ENCODE measurements around the gene RNF38.
A peak's percentile ranks its signal among the peaks of the same experiment; 100 is the strongest.
"Not testable (repeated sequence)": the region's sequence is repeated elsewhere in the genome, so short reads cannot be mapped to it uniquely, and the experiment has no call there.

Gene RNF38

DNA sequence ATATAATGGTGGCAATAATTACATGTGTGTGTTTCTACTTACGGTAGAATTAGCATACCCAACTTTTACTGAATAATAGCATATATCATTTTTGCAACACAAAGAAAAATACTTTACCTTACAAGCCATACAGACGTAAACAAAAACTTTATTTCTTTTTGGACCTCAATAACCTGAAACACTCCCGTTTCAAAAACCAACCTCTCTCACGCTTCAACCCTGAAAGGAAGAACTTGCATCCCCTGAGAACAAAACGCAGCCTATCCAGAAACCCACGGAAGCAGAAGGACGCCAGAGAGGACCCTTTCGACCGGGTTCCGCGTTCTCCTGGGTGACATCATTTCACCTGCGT lies at the start of gene RNF38:
Gene RNF38 (minus strand): TSS at position 290 of the 352 bp plus-strand sequence. CDS start 161 bp downstream, at position 129.
- DNase-seq, result no peak

DNA sequence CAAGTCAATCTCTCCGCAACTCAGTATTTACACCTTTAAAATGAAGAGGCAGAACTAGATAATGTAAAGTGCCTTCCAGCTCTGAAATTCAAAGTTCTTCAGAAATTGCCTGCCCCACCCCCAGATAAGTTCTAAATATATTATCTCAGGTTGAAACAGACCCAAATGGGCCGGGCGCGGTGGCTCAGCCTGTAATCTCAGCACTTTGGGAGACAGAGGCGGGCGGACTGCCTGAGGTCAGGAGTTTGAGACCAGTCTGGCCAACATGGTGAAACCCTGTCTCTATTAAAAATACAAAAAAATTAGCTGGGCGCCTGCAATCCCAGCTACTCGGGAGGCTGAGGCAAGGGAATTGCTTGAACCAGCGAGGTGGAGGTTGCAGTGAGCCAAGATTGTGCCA lies 48.5 kb upstream of the RNF38 start:
- not testable (repeated sequence) for DNase-seq

DNA sequence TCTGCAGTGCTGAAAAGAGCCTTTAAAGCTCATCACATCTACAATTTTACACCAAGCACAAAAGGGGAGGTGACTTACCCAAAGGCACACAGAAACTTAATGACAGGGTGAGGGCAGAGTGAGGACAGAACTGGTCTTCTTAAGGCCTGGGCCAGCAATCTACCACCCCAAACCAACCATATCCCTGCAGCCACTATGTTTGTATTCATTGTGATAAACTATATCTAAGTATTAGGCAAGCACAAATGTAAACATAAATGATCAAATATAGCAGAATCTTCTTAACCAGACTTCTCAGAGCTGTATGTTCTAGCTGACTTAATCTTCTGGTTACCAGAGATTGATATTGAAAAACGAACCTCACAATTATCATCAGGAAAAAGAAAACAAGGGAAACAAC lies 47.9 kb upstream of the RNF38 start:
- no peak for DNase-seq

DNA sequence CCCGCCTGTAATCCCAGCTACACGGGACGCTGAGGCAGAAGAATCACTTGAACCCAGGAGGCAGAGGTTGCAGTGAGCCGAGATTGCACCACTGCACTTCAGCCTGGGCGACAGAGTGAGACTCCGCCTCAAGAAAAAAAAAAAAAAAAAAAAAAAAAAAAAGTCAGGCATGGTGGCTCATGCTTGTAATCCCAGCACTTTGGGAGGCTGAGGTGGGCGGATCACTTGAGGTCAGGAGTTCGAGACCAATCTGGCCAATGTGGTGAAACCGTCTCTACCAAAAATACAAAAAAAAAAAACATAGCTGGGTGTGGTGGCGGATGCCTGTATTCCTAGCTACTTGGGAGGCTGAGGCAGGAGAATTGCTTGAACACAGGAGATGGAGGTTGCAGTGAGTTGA lies 46.6 kb upstream of the RNF38 start:
- not testable (repeated sequence) for DNase-seq

DNA sequence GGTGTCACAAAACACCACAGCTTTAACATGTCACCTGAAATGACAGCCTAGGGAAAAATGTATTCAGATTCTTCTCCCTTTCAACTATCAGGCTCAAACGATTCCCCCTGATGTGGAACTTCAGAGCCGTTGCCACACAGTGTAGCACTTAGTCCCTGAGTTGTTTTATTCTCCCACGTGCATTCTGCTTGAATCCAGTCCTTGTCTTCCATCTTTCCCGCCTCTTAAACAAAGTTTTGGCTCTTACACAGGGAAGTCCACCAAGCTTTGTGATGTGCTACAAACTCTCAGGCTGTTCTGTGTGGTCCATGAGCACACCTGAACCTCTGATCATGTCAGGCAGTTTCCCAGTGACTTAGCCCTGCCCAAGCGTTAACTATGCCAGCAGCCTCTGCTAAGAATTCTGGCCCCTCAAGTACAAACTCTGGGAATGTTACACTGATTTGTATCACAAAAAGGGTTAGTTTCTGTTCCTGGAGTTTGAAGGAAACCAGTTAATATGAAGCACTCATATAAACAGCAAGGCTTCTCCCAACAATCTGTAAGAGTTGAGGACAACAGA lies 45.8 kb upstream of the RNF38 start:
- no peak for DNase-seq

GRCh38 chr9:36444203-36444602 lies 44.1 kb upstream of the RNF38 start:
- no peak for DNase-seq

DNA sequence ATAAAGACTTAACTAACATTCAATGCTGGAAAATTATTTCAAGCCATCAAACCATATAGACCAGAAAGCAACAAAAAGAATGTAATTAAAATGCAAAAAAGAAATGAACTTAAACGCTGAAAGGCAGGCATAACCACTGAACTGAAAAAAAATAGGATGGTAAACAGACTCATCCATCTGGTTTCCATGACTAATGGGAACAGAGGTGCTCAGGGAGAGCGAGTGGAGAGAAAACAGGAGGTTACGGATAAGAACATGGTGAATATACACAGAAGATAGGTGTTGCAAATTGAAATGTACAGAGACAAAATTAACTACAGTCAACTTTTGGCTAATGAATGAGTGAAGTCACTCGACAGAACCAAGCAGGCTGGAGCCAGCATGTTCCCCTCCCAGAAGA lies 43.5 kb upstream of the RNF38 start:
- no peak for DNase-seq

DNA sequence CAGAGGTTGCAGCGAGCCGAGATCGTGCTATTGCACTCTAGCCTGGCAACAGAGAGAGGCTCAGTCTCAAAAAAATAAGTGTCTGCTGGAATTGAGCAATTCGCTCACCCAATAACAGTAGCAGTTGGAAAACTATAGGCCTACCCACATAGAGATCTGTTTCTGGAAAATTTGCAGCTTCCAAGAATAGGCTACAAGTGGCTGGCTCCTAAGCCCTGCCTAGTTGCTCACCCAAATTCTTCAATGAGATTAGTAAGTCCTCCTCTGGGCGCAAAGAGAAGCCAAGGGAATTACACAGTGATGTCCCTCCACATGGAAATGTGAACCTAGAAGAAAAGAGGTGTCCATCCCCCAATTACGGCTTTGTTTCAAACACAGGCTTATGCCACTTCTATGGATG lies 42.6 kb upstream of the RNF38 start:
- no peak for DNase-seq

DNA sequence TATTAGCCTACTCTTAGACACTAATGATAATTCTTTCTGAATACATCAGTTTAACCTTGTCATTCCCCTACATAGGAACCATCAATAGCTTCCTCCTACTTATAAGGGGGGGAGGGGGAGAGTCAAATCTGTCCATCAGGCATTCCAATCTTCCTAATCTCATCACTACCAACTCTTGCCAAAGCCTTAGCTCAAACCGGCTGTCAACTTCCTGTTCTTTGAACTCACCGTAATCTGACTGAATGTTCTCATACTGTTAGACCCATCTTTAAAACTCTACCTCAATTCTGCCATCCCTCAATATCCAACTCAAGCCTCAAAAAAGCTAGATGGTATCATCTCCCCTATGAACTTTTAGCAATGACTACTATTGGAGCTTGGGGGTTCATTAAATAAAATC lies 41.9 kb upstream of the RNF38 start:
- no peak for DNase-seq

DNA sequence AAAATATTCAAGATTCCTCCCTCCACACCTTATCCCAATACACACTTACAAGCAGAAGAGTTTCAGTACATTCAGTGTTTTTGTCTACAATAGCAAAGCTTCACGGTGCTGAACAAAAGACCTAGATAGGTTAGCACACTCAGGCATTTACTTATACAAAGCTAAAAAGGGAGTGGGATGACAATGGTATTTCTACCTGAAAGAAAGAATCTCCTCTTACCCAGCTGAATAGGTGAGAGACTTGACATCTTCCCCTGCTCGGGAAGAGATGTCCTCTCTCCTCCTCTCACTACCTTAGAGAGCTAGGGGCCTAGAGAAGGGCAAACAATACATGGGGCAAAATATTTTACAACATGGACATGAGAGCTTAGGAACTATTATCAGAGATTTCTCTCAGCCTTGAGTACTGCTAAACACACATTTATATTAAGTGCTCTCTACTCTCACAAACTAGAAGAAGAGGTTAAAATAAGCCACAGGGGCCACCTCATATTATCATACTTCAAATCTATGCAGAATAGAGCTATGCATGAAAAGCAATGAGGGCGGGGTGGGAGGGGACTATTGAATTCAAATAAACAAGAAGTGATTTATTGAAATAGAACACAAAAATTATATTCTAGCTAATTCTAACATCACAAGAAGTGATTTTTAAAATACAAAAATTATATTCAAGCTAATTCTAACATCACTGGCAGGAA lies 38.6 kb upstream of the RNF38 start:
- DNase-seq, result peak; percentile 61

- no peak for DNase-seq
Observed at GRCh38 chr9:36437790-36438189, 37.7 kb upstream of the RNF38 start.

DNA sequence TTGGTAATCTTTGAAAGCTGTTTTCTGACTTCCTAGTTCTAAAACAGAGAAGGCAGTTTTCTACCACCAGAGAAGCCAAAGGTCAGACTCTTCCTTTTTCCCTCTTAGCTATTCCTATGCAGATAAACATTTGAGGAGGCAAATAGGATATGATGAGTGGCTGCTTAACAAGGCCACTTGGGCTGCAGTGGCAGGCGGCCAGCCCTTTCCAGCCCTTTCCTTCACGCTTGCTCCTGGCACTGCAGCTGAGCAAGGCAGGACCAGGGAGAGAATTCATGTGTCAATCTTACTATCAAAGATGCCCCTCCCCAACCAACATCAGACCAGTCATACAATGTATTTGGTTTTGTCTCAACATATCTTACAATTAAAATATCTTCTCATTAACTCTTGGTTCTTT lies 36.8 kb upstream of the RNF38 start:
- DNase-seq, result peak; percentile 93

DNA sequence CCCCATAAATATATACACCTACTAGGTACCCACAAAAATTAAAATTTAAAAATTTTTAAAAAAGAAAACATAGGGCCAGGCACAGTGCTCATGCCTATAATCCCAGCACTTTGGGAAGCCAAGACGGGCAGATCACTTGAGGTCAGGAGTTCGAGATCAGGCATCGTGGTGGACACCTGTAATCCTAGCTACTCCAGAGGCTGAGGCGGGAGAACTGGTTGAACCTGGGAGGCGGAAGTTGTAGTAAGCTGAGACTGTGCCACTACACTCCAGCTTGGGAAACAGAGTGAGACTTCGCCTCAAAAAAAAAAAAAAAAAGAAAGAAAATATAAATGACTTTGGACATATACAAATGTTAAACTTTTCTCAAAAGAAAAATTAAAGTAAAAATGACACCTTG lies 33.3 kb upstream of the RNF38 start:
- no peak for DNase-seq

- DNase-seq, result no peak
Observed at GRCh38 chr9:36431078-36431477, 31.0 kb upstream of the RNF38 start.

DNA sequence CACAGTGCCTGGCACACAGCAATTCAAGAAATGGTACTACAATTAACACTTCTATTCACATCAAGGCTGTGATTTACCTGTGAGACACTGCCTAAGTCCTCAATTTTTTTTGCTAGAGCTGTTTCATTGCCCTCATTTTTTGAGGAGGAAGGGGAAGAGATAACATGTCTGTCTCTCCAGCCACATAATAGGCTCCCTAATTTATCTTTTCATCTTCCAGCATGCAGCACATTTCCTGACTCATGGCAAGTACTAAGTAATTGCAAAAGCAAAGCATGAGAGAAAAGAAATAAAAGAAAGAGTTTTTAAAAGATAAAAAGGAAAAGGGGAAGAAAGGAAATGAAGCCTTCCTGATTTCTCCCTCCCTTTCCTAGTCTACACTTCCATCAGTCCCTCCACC lies 26.9 kb upstream of the RNF38 start:
- DNase-seq, result no peak

DNA sequence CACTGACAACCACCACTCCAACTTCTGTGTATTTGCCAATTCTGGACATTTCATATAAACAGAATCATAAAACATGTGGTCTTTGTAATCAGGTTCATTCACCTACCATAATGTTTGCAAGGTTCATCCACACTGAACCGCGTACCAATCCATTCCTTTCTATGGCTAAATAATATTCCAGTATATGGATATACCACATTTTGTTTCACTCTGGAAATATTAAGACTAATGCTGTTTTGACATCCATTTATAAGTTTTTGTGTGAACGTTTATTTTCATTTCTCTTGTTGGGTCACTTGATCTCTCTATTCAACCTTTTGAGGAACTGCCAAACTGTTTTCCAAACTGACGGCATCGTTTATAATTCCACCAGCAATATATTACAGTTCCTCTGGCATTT lies 26.3 kb upstream of the RNF38 start:
- no peak for DNase-seq

DNA sequence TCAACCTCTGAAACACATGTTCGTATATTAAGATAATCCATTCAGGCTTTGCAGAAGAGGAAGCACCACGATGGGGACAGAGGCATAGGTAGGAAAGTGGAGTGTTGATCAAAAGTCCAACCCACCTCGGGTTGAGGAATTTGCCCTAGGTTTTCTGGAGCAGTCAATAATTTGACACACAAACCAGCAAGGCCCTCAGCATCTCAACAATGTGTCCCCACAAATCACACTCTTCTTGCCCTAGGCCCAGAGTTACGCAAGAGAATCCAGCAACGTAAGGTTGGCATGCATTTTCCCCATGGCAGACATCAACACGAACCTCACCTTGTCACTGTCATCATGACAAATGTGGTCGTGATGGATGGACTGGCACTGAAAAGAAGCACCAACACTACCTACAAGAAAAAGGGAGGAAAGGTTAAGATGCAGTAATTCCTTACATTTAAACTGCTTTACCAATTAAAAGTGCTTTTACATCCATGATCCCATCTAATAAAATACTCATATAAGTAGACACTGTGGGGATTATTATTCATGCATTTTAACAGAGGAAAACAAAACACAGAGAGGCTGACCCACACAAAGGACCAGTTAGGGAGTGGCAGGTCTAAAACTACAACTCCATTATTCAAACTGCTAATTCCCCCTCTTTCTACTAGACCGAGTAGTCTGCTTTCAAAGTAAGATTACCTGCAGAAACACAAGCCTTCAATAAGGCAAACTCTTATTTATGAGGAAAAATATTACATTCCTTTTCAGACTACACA lies 24.4 kb upstream of the RNF38 start:
- DNase-seq, result no peak

DNA sequence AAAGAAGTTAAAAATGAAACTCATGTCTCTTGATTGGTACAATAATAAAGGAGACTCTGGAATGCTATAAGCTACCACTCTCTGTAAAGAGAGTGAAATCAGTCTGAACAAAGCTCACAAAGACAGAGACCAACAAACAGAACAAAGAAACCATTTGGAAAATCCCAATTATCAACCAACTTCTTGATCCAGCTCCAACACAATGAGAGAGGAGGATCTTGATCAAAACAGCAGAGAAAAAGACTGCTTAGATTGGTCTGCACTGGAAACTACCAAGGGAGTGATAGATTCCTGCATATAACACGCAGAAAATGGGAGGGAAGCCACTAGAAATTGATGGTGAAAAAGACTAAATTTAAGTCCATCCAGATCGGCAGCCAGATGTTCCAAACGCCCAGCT lies 23.1 kb upstream of the RNF38 start:
- DNase-seq, result no peak

- DNase-seq, result no peak
Observed at GRCh38 chr9:36416890-36417289, 16.8 kb upstream of the RNF38 start.

DNA sequence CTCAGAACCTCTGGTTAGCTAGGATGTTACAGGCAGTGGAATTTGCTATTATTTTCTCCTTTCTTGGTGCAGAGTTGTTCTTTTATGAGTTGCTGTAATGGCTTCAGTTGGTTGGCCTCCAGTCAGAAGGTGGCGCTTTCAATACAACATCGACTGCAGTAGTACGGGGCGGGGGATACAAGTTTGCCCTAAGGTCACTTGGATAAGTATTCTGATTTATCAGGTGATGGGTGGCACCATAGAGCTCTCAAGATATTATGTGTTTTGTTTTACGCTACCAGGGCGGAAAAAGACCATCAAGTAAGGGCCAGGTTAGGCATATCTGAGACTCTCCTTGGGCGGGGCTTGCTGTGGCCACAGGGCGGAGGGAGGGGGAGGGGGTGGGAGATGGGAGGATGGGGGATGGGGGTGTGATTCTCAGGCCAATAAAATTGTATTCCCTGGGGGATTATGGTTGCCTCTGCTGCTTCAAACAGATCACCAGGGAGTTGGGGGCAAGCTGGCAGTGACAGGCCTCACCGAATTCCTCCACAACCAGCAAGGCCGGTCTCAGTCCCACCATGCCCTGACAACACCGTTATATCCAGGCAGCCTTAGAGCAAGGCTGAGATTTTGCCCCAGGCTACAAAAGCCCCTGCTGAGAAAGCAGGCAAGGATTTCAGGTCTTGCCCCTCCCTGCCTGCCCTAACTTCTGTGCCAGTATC lies 15.9 kb upstream of the RNF38 start:
- no peak for DNase-seq

DNA sequence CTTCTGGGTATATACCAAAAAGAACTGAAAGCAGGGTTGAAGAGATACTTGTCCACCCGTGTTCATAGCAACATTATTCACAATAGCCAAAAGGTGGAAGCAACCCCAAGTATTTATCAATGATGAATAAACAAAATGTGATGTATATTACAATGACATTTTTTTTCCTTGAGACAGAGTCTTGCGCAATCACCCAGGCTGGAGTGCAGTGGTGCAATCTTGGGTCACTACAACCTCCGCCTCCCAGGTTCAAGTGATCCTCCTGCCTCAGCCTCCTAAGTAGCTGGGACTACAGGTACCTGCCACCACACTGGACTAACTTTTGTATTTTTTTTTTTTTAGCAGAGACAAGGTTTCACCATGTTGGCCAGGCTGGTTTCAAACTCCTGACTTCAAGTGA lies 11.3 kb upstream of the RNF38 start:
- not testable (repeated sequence) for DNase-seq

DNA sequence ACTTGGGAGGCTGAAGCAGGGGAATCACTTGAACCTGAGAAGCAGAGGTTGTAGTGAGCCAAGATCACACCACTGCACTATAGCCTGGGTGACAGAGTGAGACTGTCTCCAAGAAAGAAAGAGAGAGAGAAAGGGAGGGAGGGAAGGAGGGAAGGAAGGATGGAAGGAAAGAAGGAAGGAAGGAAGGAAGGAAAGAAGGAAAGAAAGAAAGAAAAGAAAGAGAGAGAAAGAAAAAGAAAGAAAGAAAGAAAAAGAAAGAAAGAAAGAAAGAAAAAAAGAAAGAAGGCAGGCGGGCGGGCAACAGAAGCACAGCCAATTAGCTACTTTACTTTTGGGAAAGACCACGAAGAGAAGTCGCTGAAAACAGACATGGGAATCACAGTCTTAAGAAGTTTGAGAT lies 9.0 kb upstream of the RNF38 start:
- DNase-seq, result not testable (repeated sequence)

DNA sequence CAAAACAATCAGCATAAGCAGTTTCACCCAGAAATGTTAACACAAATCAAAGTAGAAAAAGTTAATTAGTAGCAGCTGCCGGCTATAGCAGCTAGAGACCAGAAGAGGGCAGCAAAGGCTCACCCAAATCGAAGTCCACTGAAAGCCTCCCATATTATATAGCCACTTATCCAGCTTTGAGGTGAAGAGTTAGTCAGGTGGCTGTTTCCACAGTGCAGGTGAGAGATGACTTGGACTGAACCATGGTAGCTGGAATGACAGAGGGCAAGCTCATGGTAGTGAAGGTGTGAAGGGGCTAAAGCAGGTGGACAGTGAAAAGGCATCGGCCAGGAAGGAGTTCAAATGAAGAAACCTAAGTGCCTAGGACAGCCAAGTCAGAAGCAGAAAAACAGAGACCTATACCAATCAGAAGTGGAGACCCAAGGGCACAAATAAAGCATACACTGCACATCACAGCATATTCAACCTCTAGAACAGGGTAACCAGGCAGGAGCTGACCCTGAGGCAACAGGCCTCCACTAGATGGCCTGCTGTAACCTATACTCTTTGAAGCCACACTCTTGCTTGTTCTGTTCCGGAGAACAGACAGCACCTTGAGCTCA lies 7.2 kb upstream of the RNF38 start:
- peak; percentile 89 for DNase-seq
